Stimulated activated CD8-positive, alpha-beta memory T cell treated with anti-CD3 and anti-CD28 coated beads, Interleukin-15, amount 100 ng/mL, for 24 hours (primary cell): ENCODE data around the gene FOXJ3.

Experiments used
- DNase-seq: peaks from one replicate; pipeline ENCODE4 v3.0.0-alpha.2; 2020; ENCODE audit warnings: low read depth

The FOXJ3 gene

GRCh38 chr1:42143896-42144710, 190.9 kb downstream of the FOXJ3 start:
- DNase-seq, result no peak

GRCh38 chr1:42142894-42143675, 191.9 kb downstream of the FOXJ3 start:
- DNase-seq, result no peak

GRCh38 chr1:42141978-42142377, 193.1 kb downstream of the FOXJ3 start:
- DNase-seq, result no peak

GRCh38 chr1:42140191-42140590, 194.8 kb downstream of the FOXJ3 start:
- no peak for DNase-seq

- DNase-seq, result no peak
These were observed 195.6 kb downstream of the FOXJ3 start for GRCh38 chr1:42139444-42139843.

GRCh38 chr1:42138586-42138985, 196.4 kb downstream of the FOXJ3 start:
- DNase-seq, result no peak

GRCh38 chr1:42137766-42138165, 197.3 kb downstream of the FOXJ3 start:
- no peak for DNase-seq

- DNase-seq, result no peak
These were observed 198.6 kb downstream of the FOXJ3 start for GRCh38 chr1:42136466-42136865.

- no peak for DNase-seq
These were observed 199.6 kb downstream of the FOXJ3 start for GRCh38 chr1:42135426-42135825.

- DNase-seq, result no peak
These were observed 201.1 kb downstream of the FOXJ3 start for GRCh38 chr1:42133809-42134526.

GRCh38 chr1:42133390-42133789, 201.6 kb downstream of the FOXJ3 start:
- DNase-seq, result no peak

GRCh38 chr1:42130061-42130660, 204.9 kb downstream of the FOXJ3 start:
- no peak for DNase-seq

GRCh38 chr1:42128964-42129363, 206.1 kb downstream of the FOXJ3 start:
- DNase-seq, result no peak

GRCh38 chr1:42128499-42128898, 206.5 kb downstream of the FOXJ3 start:
- no peak for DNase-seq

- no peak for DNase-seq
These were observed 207.3 kb downstream of the FOXJ3 start for GRCh38 chr1:42127767-42128166.
